ENCODE measurements around the gene AP3S2. TPM values are rescaled to one million over a fixed set of nuclear protein-coding genes. Genes with fewer than 3 reads are reported as not detected.

Gene AP3S2
- total and polyA plus RNA-seq, 2 of the 13 experiments (the other 11 are each of a cell fraction or from before 2014, with no cell fraction given): 17.6 to 44.4 TPM

DNA sequence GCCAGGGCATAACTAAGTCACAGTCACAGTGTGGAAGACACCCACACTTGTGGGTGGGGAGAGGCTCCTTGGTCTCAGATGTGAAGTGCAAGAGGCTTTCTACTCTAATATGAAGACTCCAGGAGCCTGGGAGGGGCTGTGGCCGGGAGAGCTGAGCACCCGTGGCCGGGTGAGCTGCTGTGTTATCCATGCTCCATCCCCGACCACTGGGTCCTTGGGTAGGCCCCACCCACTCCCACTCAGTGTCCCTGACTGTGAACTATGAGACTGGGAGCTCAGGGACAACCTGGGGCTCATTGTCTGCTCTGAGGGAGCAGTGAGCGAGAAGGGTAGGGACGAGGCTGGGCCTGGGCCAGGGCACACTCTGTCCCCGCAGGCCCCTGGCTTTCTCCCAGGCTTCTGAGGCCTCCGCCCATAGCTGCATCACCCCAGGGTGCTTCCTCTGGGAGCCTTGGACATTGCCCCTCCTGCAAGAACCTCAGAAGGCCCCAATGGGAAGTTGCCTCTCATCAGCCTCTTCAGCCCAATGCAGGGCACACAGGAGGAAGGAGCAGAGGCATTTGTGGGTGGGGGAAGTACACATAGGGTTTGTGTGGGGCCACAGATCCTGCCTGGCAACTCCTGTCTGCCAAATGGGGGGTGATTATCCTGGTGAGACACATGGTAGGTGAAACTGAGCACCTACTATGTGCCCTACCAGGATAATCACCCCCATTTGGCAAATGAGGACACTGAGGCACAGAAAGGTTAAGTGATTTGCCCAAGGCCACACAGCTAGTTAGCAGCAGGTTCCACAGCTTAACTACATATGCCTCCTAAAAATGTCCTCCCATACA, 81.6 kb downstream of the AP3S2 start (continued):
- TF ChIP-seq KDM5A (IDR thresholded peaks at IDR 0.05; ENCODE audit: borderline replicate concordance, low read length) (no peak), DPF2 (CRISPR knock-in tag; IDR thresholded peaks at IDR 0.05; ENCODE audit: borderline replicate concordance, low read depth) (no peak), HIC2 (CRISPR knock-in tag; IDR thresholded peaks at IDR 0.05; ENCODE audit: low read depth) (peak; percentile 68; the same call in 1 of the 2 replicates), ZMYM3 (CRISPR knock-in tag; IDR thresholded peaks at IDR 0.05) (peak; percentile 49; the same call in 1 of the 2 replicates), SOX13 (IDR thresholded peaks at IDR 0.05) (no peak), SOX13 (CRISPR knock-in tag; conservative IDR thresholded peaks at IDR 0.05 in 1 of 2, IDR thresholded peaks at IDR 0.05 in 1 of 2) (peak in 1 of 2 experiments; percentile 40; a peak in 1 of 4 replicates), KAT7 (CRISPR knock-in tag; IDR thresholded peaks at IDR 0.05; ENCODE audit: borderline replicate concordance) (no peak), TIGD3 (CRISPR knock-in tag; IDR thresholded peaks at IDR 0.05; ENCODE audit: borderline replicate concordance) (no peak), GFI1 (CRISPR knock-in tag; IDR thresholded peaks at IDR 0.05; ENCODE audit: borderline replicate concordance) (no peak), ELF4 (CRISPR knock-in tag; IDR thresholded peaks at IDR 0.05; ENCODE audit: borderline replicate concordance) (no peak), ZNF431 (CRISPR knock-in tag; IDR thresholded peaks at IDR 0.05; ENCODE audit: borderline replicate concordance, low read depth) (0 out of 2 replicates have a peak, but pooled peaks have one; percentile 32), KAT8 (CRISPR knock-in tag; IDR thresholded peaks at IDR 0.05) (peak; percentile 33; the same call in 1 of the 2 replicates), ZNF326 (CRISPR knock-in tag; IDR thresholded peaks at IDR 0.05; ENCODE audit: borderline replicate concordance) (no peak), TFDP2 (CRISPR knock-in tag; IDR thresholded peaks at IDR 0.05) (no peak), YY1 (IDR thresholded peaks at IDR 0.05; ENCODE audit: insufficient read depth, insufficient replicate concordance, low read depth, low read length) (peak; percentile 18), NR2F6 (IDR thresholded peaks at IDR 0.05) (no peak), NR2F6 (CRISPR knock-in tag; IDR thresholded peaks at IDR 0.05) (no peak)
- TF ChIP-seq, protein P1, sequence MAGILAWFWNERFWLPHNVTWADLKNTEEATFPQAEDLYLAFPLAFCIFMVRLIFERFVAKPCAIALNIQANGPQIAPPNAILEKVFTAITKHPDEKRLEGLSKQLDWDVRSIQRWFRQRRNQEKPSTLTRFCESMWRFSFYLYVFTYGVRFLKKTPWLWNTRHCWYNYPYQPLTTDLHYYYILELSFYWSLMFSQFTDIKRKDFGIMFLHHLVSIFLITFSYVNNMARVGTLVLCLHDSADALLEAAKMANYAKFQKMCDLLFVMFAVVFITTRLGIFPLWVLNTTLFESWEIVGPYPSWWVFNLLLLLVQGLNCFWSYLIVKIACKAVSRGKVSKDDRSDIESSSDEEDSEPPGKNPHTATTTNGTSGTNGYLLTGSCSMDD (CRISPR knock-in tag; IDR thresholded peaks at IDR 0.05): no peak
- TF ChIP-seq, protein P2, sequence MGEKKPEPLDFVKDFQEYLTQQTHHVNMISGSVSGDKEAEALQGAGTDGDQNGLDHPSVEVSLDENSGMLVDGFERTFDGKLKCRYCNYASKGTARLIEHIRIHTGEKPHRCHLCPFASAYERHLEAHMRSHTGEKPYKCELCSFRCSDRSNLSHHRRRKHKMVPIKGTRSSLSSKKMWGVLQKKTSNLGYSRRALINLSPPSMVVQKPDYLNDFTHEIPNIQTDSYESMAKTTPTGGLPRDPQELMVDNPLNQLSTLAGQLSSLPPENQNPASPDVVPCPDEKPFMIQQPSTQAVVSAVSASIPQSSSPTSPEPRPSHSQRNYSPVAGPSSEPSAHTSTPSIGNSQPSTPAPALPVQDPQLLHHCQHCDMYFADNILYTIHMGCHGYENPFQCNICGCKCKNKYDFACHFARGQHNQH (CRISPR knock-in tag; IDR thresholded peaks at IDR 0.05): peak; percentile 31; the same call in 1 of the 2 replicates
- TF ChIP-seq, protein P3, sequence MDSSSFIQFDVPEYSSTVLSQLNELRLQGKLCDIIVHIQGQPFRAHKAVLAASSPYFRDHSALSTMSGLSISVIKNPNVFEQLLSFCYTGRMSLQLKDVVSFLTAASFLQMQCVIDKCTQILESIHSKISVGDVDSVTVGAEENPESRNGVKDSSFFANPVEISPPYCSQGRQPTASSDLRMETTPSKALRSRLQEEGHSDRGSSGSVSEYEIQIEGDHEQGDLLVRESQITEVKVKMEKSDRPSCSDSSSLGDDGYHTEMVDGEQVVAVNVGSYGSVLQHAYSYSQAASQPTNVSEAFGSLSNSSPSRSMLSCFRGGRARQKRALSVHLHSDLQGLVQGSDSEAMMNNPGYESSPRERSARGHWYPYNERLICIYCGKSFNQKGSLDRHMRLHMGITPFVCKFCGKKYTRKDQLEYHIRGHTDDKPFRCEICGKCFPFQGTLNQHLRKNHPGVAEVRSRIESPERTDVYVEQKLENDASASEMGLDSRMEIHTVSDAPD (CRISPR knock-in tag; IDR thresholded peaks at IDR 0.05): 0 out of 2 replicates have a peak, but pooled peaks have one; percentile 52

Measured in HepG2 (cell line).